ENCODE results near the gene BCL2L11. TPM values are rescaled to one million over a fixed set of nuclear protein-coding genes. Genes with fewer than 3 reads are reported as not detected.

BCL2L11 gene
- total RNA-seq, 1 donor from 2014 or later: 3.5 TPM

GRCh38 chr2:111135910-111136297 lies 15.2 kb downstream of the BCL2L11 start:
- DNase-seq (ENCODE audit: low read depth): no peak
- no peak overlapping the region for H3K4me3 ChIP-seq (ENCODE audit: low read depth, low read length)
- TF ChIP-seq, protein P1, sequence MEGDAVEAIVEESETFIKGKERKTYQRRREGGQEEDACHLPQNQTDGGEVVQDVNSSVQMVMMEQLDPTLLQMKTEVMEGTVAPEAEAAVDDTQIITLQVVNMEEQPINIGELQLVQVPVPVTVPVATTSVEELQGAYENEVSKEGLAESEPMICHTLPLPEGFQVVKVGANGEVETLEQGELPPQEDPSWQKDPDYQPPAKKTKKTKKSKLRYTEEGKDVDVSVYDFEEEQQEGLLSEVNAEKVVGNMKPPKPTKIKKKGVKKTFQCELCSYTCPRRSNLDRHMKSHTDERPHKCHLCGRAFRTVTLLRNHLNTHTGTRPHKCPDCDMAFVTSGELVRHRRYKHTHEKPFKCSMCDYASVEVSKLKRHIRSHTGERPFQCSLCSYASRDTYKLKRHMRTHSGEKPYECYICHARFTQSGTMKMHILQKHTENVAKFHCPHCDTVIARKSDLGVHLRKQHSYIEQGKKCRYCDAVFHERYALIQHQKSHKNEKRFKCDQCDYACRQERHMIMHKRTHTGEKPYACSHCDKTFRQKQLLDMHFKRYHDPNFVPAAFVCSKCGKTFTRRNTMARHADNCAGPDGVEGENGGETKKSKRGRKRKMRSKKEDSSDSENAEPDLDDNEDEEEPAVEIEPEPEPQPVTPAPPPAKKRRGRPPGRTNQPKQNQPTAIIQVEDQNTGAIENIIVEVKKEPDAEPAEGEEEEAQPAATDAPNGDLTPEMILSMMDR (conservative IDR thresholded peaks at IDR 0.05; ENCODE audit: low read depth, low read length): peak; percentile 42

GRCh38 chr2:111138839-111139238 lies 18.1 kb downstream of the BCL2L11 start:
- no peak overlapping the region for H3K4me3 ChIP-seq (ENCODE audit: low read depth, low read length)
- TF ChIP-seq, protein P1 (conservative IDR thresholded peaks at IDR 0.05; ENCODE audit: low read depth, low read length): no peak
- no peak for DNase-seq (ENCODE audit: low read depth)

- TF ChIP-seq, protein P1 (conservative IDR thresholded peaks at IDR 0.05; ENCODE audit: low read depth, low read length): no peak
- no peak overlapping the region for H3K4me3 ChIP-seq (ENCODE audit: low read depth, low read length)
- no peak for DNase-seq (ENCODE audit: low read depth)
Observed at GRCh38 chr2:111139637-111140317, 19.1 kb downstream of the BCL2L11 start.

DNA sequence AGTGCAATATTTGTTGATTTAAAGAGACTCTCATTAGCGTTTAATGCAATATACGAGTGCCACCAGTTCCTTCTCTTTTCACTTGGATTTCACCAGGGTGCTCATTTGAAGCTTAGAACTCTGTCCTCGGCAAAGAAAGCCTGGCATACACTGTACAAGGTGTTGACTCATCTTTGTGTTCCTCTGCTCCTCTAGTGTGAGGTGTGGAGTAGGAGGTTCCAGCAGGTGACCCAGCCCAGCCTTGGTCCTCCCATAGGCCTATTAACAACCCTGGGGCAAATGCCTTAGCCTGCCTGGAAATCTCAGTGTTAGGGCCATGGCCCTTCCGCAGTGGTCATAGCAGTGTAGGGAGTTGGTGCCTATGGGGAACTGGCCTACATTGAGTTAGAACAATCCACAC lies 20.1 kb downstream of the BCL2L11 start:
- no peak for DNase-seq (ENCODE audit: low read depth)
- no peak overlapping the region for H3K4me3 ChIP-seq (ENCODE audit: low read depth, low read length)
- TF ChIP-seq, protein P1 (conservative IDR thresholded peaks at IDR 0.05; ENCODE audit: low read depth, low read length): no peak

DNA sequence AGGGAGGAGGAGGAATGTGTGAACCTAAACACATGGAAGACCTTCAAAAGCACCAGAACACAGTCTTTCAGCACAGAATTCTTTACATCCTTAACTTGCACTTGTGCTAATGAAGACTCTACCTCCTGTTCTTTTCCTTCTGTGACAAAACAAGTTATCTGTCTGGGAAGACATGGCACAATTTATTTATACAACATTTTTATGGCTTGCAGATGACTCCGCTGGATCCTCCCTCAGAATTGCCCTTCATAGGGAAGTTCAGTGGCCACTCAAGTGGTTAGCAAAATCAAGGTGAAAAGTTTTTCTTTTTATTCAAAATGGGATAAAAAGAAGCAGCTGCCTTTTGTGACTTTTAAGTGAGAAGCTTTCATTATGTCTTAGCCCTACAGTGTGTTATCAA lies 21.4 kb downstream of the BCL2L11 start:
- DNase-seq (ENCODE audit: low read depth): no peak
- TF ChIP-seq, protein P1 (conservative IDR thresholded peaks at IDR 0.05; ENCODE audit: low read depth, low read length): no peak
- H3K4me3 ChIP-seq (ENCODE audit: low read depth, low read length): no peak overlapping the region

DNA sequence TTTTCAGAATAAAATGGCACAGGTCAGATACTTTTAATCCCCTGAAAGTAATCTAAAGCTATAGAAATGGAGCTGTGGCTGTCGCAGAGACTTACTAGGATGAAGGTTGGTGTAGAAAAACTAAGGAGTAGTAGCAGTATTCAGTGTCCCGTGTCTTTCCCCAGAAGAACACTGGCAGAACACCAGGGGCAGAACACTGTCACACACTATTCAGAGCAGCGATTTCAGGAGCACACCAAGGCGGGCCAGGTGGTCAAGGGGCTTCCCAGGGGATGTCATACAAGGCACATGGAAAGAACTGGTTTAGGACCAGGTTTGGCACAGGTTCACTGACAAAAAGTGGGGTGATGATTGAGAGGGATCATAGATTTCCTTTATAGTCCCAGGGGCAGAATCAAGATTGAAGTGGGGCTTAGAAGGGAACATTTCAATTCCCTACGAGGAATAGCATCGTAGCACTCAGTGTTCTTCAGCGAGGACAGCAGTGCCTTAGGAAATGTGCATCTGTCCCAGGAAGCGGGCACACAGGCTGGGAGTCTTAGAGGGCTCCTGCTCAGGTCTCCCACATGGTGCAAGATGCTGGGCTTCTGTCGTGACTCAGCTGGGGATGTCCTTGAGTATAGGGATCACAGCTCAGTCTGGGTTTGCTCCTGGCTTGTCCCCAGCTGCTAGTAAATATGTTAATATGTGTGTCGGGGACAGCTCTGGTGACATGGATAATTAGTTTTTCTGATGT lies 22.6 kb downstream of the BCL2L11 start:
- TF ChIP-seq, protein P1 (conservative IDR thresholded peaks at IDR 0.05; ENCODE audit: low read depth, low read length): no peak
- no peak for DNase-seq (ENCODE audit: low read depth)
- no peak overlapping the region for H3K4me3 ChIP-seq (ENCODE audit: low read depth, low read length)

Data from epithelial cell of proximal tubule (primary cell).